Fibroblast of gingiva (primary cell): ENCODE data around the gene ZNF789.

ENCODE experiments used
- DNase-seq: peaks from one replicate; pipeline ENCODE4 v3.0.0-alpha.2; 2011; ENCODE audit warnings: low read depth

The ZNF789 gene

DNA sequence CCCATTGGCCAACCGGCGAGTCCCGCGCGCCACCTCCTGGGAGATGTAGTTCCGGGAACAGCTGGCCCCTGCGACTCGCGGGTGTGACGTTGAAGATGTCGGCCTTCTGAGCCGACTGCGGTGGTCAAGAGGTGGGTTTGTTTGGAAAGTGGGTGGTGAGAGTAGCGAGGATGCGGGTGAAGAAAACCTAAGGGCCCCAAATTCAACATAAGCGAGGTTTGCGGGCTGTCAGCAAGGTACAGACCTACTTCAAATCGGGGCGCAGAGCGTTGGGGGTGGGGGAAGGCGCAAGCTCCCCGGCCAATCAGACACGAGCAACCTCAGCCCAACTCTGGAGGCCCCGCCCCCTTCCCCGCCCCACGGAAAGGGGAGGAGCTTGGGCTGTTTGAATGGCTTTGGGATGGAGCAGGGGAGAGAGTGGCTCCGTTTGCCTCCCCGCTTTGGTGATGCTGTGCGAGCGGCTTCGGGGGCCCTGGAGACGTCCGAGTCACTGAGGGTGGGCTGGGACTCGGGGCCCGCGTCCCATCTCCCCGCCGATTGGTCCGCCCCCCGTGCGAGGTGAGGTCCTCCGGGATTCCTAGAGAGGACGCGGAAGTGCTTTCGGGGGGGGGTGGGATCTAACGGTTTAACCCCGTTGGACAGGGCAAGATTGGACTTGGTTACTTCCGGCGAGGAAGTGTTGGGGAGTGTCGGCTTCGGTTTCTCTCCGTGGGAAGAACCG, 32.1 kb downstream of the ZNF789 start, which contains the start of gene ZKSCAN5:
TSS of gene ZKSCAN5 (plus strand) at position 60 of the 721 bp plus-strand sequence. CDS start 1,383 bp downstream, outside the sequence.
- peak; percentile 97 for DNase-seq

DNA sequence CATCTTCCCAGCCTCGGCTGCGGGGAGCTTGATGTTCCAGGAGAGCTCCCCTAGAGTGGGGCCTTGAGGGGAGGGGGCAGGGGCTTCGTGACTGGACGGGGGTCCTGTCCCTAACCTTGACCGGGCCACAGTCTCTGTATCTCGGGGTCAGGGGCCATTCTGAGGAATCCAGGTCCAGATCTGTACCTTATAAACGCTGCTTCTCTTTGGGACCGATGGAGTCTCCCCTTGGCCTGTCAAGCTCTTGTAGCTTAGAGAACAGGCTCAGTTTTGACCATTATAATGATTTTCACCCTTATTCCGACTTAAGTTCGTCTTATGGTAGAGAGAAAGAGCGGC, 32.6 kb downstream of the ZNF789 start:
- no peak for DNase-seq

DNA sequence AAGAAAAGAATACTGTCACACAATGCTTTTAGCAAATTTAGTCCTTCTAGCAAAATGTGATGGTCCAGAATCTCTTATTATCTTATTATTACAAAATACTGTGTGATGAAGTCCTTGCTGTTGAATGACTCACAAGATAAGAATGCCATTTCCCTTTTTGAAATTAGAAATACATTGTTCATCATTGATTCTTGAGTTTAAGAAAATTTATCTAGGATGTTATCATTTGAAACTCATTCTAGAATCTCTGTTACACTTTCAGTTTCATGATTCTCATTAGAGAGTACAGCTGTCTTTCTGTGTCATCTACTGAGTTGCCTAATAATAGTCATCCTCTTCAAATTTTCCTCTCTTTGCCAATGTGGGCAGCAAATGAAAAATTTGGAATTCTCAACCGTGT, 41.4 kb downstream of the ZNF789 start:
- no peak for DNase-seq

- no peak for DNase-seq
Observed at GRCh38 chr7:99521399-99521798, 48.7 kb downstream of the ZNF789 start.

- no peak for DNase-seq
Observed at GRCh38 chr7:99525713-99526440, 53.2 kb downstream of the ZNF789 start.

DNA sequence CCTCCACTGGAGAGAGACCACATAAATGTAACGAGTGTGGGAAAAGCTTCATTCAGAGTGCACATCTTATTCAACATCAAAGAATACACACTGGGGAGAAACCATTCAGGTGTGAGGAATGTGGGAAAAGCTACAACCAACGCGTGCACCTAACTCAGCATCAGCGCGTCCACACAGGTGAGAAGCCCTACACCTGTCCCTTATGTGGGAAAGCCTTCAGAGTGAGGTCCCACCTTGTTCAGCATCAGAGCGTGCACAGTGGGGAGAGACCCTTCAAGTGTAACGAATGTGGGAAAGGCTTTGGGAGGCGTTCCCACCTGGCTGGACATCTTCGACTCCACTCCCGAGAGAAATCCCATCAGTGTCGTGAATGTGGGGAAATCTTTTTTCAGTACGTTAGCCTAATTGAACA, 58.7 kb downstream of the ZNF789 start:
- no peak for DNase-seq

- DNase-seq, result no peak
Observed at GRCh38 chr7:99535667-99536066, 63.0 kb downstream of the ZNF789 start.
